Trophoblast cell (in vitro differentiated cells and primary cell): ENCODE results near the gene COL4A1.
A peak's percentile ranks its signal among the peaks of the same experiment; 100 is the strongest.

Experiments used
- DNase-seq, 2 donors: peaks; one replicate each; pipeline ENCODE4 v3.0.0-alpha.2; 2016
- H2AFZ ChIP-seq: 2 replicates; pipeline ENCODE4 v1.6.1; 2013; ENCODE audit warnings: low read length, moderate library complexity, mild to moderate bottlenecking; ENCODE audit not compliant: insufficient read depth, poor library complexity
- H2AK5ac ChIP-seq: 2 replicates; pipeline ENCODE4 v1.6.1; 2013; ENCODE audit warnings: mild to moderate bottlenecking, low read length
- H2BK120ac ChIP-seq: 2 replicates; pipeline ENCODE4 v1.6.1; 2013; ENCODE audit warnings: low read length, mild to moderate bottlenecking, moderate library complexity; ENCODE audit not compliant: insufficient read depth, poor library complexity
- H2BK12ac ChIP-seq: 2 replicates; pipeline ENCODE4 v1.6.1; 2013; ENCODE audit warnings: mild to moderate bottlenecking, low read length, moderate library complexity
- H2BK5ac ChIP-seq: 2 replicates; pipeline ENCODE4 v1.6.1; 2013; ENCODE audit warnings: low read length, low read depth, moderate library complexity, mild to moderate bottlenecking; ENCODE audit not compliant: poor library complexity
- H3K14ac ChIP-seq: 2 replicates; pipeline ENCODE4 v1.6.1; 2013; ENCODE audit warnings: mild to moderate bottlenecking, low read length
- H3K18ac ChIP-seq: 2 replicates; pipeline ENCODE4 v1.6.1; 2013; ENCODE audit warnings: mild to moderate bottlenecking, low read length
- H3K23ac ChIP-seq: 2 replicates; pipeline ENCODE4 v1.6.1; 2013; ENCODE audit warnings: low read length
- H3K27ac ChIP-seq: 2 replicates; pipeline ENCODE4 v1.5.1; 2013; ENCODE audit warnings: low read depth, mild to moderate bottlenecking, inconsistent platforms, low read length, moderate library complexity
- H3K27me3 ChIP-seq: 2 replicates; pipeline ENCODE4 v1.6.1; 2013; ENCODE audit warnings: inconsistent platforms, mild to moderate bottlenecking, low read length, moderate library complexity; ENCODE audit not compliant: insufficient read depth
- H3K36me3 ChIP-seq, 2 experiments: 1 replicate in 1 of 2; 2 replicates in 1 of 2; pipeline ENCODE4 v1.6.1; 2013; ENCODE audit warnings: low read length in 2 of 2, mild to moderate bottlenecking in 2 of 2, moderate library complexity in 1 of 2; ENCODE audit not compliant: insufficient read depth in 2 of 2, control insufficient read depth in 1 of 2
- H3K4ac ChIP-seq: 2 replicates; pipeline ENCODE4 v1.6.1; 2013; ENCODE audit warnings: low read depth, mild to moderate bottlenecking, low read length, moderate library complexity
- H3K4me1 ChIP-seq, 2 experiments: 1 replicate in 1 of 2; 2 replicates in 1 of 2; pipeline ENCODE4 v1.6.1; 2013; ENCODE audit warnings: low read length in 2 of 2, mild to moderate bottlenecking in 2 of 2, moderate library complexity in 1 of 2; ENCODE audit not compliant: insufficient read depth in 2 of 2, control insufficient read depth in 1 of 2
- H3K4me2 ChIP-seq: 2 replicates; pipeline ENCODE4 v1.6.1; 2013; ENCODE audit warnings: inconsistent platforms, mild to moderate bottlenecking, low read length, moderate library complexity
- H3K4me3 ChIP-seq: 2 replicates; pipeline ENCODE4 v1.5.1; 2013; ENCODE audit warnings: mild to moderate bottlenecking, low read depth, low read length, inconsistent platforms
- H3K79me1 ChIP-seq: one replicate; pipeline ENCODE4 v1.6.1; 2013; ENCODE audit warnings: low read length
- H3K79me2 ChIP-seq: 2 replicates; pipeline ENCODE4 v1.6.1; 2013; ENCODE audit warnings: low read length, mild to moderate bottlenecking; ENCODE audit not compliant: control insufficient read depth, insufficient read depth, poor library complexity
- H3K9ac ChIP-seq: 2 replicates; pipeline ENCODE4 v1.6.1; 2013; ENCODE audit warnings: mild to moderate bottlenecking, low read length
- H3K9me3 ChIP-seq: 2 replicates; pipeline ENCODE4 v1.6.1; 2013; ENCODE audit warnings: low read depth, mild to moderate bottlenecking, control low read depth, inconsistent platforms, low read length; ENCODE audit not compliant: insufficient read depth
- H4K12ac ChIP-seq: 2 replicates; pipeline ENCODE4 v1.6.1; 2013; ENCODE audit warnings: low read depth, mild to moderate bottlenecking, low read length, moderate library complexity
- H4K8ac ChIP-seq: 2 replicates; pipeline ENCODE4 v1.6.1; 2013; ENCODE audit warnings: low read depth, mild to moderate bottlenecking, low read length, moderate library complexity
- H4K91ac ChIP-seq: one replicate; pipeline ENCODE4 v1.6.1; 2013; ENCODE audit warnings: low read depth, mild to moderate bottlenecking, low read length, moderate library complexity
- WGBS: extraction: QIAGEN DNeasy Blood & Tissue Kit; methylation state at CpG from one replicate; pipeline ENCODE4 v1.1.7; 2013; ENCODE audit warnings: missing lambda C conversion rate; ENCODE audit not compliant: insufficient read length, insufficient coverage; ENCODE audit errors: extremely low coverage; 5-methylcytosine and 5-hydroxymethylcytosine counted together

The COL4A1 gene

GRCh38 chr13:110319774-110320509, 13.0 kb upstream of the COL4A1 start:
- Histone ChIP-seq H4K91ac (peak overlapping the region; percentile 32), H3K9me3 (peaks cover 3% of the 10 kb centered on the region), H3K14ac (no peak overlapping the region), H3K36me3 (peaks cover 41% of the 10 kb centered on the region in 2 experiments), H3K4ac (peak overlapping the region; percentile 8), H3K27me3 (no peaks in the 10 kb centered on the region), H3K79me1 (peaks cover 6% of the 10 kb centered on the region), H3K9ac (no peak overlapping the region), H3K79me2 (peaks cover 3% of the 10 kb centered on the region), H2BK5ac (peak overlapping the region; percentile 29), H3K18ac (peak overlapping the region; percentile 14), H3K23ac (no peak overlapping the region), H3K27ac (peak overlapping the region; percentile 25), H4K8ac (peak overlapping the region; percentile 26), H2AFZ (no peak overlapping the region), H3K4me1 (peaks cover 17 to 36% of the 10 kb centered on the region in 2 experiments), H3K4me3 (no peak overlapping the region), H2BK120ac (no peak overlapping the region), H4K12ac (no peak overlapping the region), H3K4me2 (no peak overlapping the region), H2BK12ac (peak overlapping the region; percentile 46), H2AK5ac (no peak overlapping the region)
- DNase-seq = peak in 1 of 2 donors; percentile 61
- no CpG with 5 or more reads among the region's 19 CpGs for WGBS

- H3K4me1 ChIP-seq = peaks cover 18 to 38% of the 10 kb centered on the region in 2 experiments
- H3K36me3 ChIP-seq = peaks cover 41 to 43% of the 10 kb centered on the region in 2 experiments
- no peak overlapping the region for H3K4me2 ChIP-seq
- H3K9ac ChIP-seq = no peak overlapping the region
- H3K23ac ChIP-seq = no peak overlapping the region
- no peak overlapping the region for H4K8ac ChIP-seq
- H3K14ac ChIP-seq = no peak overlapping the region
- DNase-seq = peak; percentile 53 to 56
- peaks cover 7% of the 10 kb centered on the region for H3K79me1 ChIP-seq
- no peak overlapping the region for H4K12ac ChIP-seq
- no peak overlapping the region for H2AFZ ChIP-seq
- H4K91ac ChIP-seq = no peak overlapping the region
- peaks cover 3% of the 10 kb centered on the region for H3K9me3 ChIP-seq
- H2BK120ac ChIP-seq = no peak overlapping the region
- no peaks in the 10 kb centered on the region for H3K27me3 ChIP-seq
- peaks cover 8% of the 10 kb centered on the region for H3K79me2 ChIP-seq
- H2BK5ac ChIP-seq = no peak overlapping the region
- peak overlapping the region; percentile 18 for H3K27ac ChIP-seq
- H3K18ac ChIP-seq = no peak overlapping the region
- no peak overlapping the region for H3K4ac ChIP-seq
- no peak overlapping the region for H2AK5ac ChIP-seq
- no peak overlapping the region for H3K4me3 ChIP-seq
- no peak overlapping the region for H2BK12ac ChIP-seq
- no CpG with 5 or more reads among the region's 4 CpGs for WGBS
Observed at GRCh38 chr13:110319397-110319773, 12.4 kb upstream of the COL4A1 start.

- DNase-seq = no peak
- H3K27me3 ChIP-seq = no peaks in the 10 kb centered on the region
- H3K9ac ChIP-seq = no peak overlapping the region
- H2AFZ ChIP-seq = no peak overlapping the region
- H3K23ac ChIP-seq = no peak overlapping the region
- no CpG with 5 or more reads among the region's 7 CpGs for WGBS
- no peak overlapping the region for H4K8ac ChIP-seq
- no peak overlapping the region for H2AK5ac ChIP-seq
- no peak overlapping the region for H3K4me3 ChIP-seq
- H4K12ac ChIP-seq = no peak overlapping the region
- H3K9me3 ChIP-seq = peaks cover 3% of the 10 kb centered on the region
- H3K27ac ChIP-seq = no peak overlapping the region
- peaks cover 41 to 42% of the 10 kb centered on the region in 2 experiments for H3K36me3 ChIP-seq
- peaks cover 18 to 35% of the 10 kb centered on the region in 2 experiments for H3K4me1 ChIP-seq
- no peak overlapping the region for H2BK12ac ChIP-seq
- H3K4ac ChIP-seq = no peak overlapping the region
- peaks cover 7% of the 10 kb centered on the region for H3K79me1 ChIP-seq
- no peak overlapping the region for H2BK120ac ChIP-seq
- no peak overlapping the region for H3K4me2 ChIP-seq
- peaks cover 8% of the 10 kb centered on the region for H3K79me2 ChIP-seq
- no peak overlapping the region for H3K14ac ChIP-seq
- H3K18ac ChIP-seq = no peak overlapping the region
- no peak overlapping the region for H2BK5ac ChIP-seq
- H4K91ac ChIP-seq = no peak overlapping the region
Observed at GRCh38 chr13:110318920-110319319, 12.0 kb upstream of the COL4A1 start.

- H2AK5ac ChIP-seq = no peak overlapping the region
- DNase-seq = no peak
- H3K36me3 ChIP-seq = peaks cover 37 to 38% of the 10 kb centered on the region in 2 experiments
- H3K9ac ChIP-seq = no peak overlapping the region
- no peak overlapping the region for H2BK5ac ChIP-seq
- H3K79me1 ChIP-seq = peaks cover 8% of the 10 kb centered on the region
- peaks cover 8% of the 10 kb centered on the region for H3K79me2 ChIP-seq
- no peaks in the 10 kb centered on the region for H3K27me3 ChIP-seq
- no peak overlapping the region for H3K4me3 ChIP-seq
- no peak overlapping the region for H3K23ac ChIP-seq
- H3K4me2 ChIP-seq = no peak overlapping the region
- H3K4ac ChIP-seq = no peak overlapping the region
- peaks cover 3% of the 10 kb centered on the region for H3K9me3 ChIP-seq
- H3K4me1 ChIP-seq = peaks cover 18 to 35% of the 10 kb centered on the region in 2 experiments
- no peak overlapping the region for H2BK12ac ChIP-seq
- no peak overlapping the region for H3K14ac ChIP-seq
- H2AFZ ChIP-seq = no peak overlapping the region
- H3K27ac ChIP-seq = no peak overlapping the region
- no peak overlapping the region for H4K8ac ChIP-seq
- no peak overlapping the region for H3K18ac ChIP-seq
- no peak overlapping the region for H4K12ac ChIP-seq
- H4K91ac ChIP-seq = no peak overlapping the region
- no CpG with 5 or more reads among the region's 13 CpGs for WGBS
- H2BK120ac ChIP-seq = no peak overlapping the region
Observed at GRCh38 chr13:110317496-110318195, 10.7 kb upstream of the COL4A1 start.
